ENCODE data around the gene SKI.
"Not testable (repeated sequence)": the region's sequence is repeated elsewhere in the genome, so short reads cannot be mapped to it uniquely, and the experiment has no call there.

The SKI gene

GRCh38 chr1:2259668-2260402, 31.7 kb downstream of the SKI start:
- Histone ChIP-seq H3K27me3 (ENCODE audit: insufficient read depth, low read length) (peaks cover 3% of the 10 kb centered on the region; the same call in 1 of the 2 replicates), H3K9ac (ENCODE audit: low read length) (no peak overlapping the region), H3K9me3 (ENCODE audit: low read length) (no peaks in the 10 kb centered on the region), H3F3A (ENCODE audit: insufficient read depth, low read length) (0 out of 2 replicates have a peak, but pooled peaks cover 4% of the 10 kb centered on the region), H3K79me2 (ENCODE audit: insufficient read depth, low read length) (no peaks in the 10 kb centered on the region), H2AFZ (ENCODE audit: low read length) (no peak overlapping the region), H3K4me2 (ENCODE audit: low read length) (no peak overlapping the region), H3K9me2 (ENCODE audit: low read depth, low read length) (no peaks in the 10 kb centered on the region), H3K4me1 (ENCODE audit: insufficient read depth, low read length, severe bottlenecking) (no peaks in the 10 kb centered on the region), H3K36me3 (ENCODE audit: insufficient read depth, low read length) (no peaks in the 10 kb centered on the region), H3K27ac (ENCODE audit: low read depth, low read length, poor library complexity, severe bottlenecking) (no peak overlapping the region), H3K4me3 (ENCODE audit: low read depth, low read length, poor library complexity, severe bottlenecking) (no peak overlapping the region), H4K20me1 (ENCODE audit: insufficient read depth, low read length) (no peaks in the 10 kb centered on the region)
- TF ChIP-seq CTCF (IDR thresholded peaks at IDR 0.05; ENCODE audit: low read length) (no peak), EZH2 (IDR thresholded peaks at IDR 0.05; ENCODE audit: borderline replicate concordance, low read length) (no peak)

- not testable (repeated sequence) for H3K27me3 ChIP-seq (ENCODE audit: insufficient read depth, low read length); H3K9me3 ChIP-seq (ENCODE audit: low read length); H3K36me3 ChIP-seq (ENCODE audit: insufficient read depth, low read length); H4K20me1 ChIP-seq (ENCODE audit: insufficient read depth, low read length); H3F3A ChIP-seq (ENCODE audit: insufficient read depth, low read length); H3K79me2 ChIP-seq (ENCODE audit: insufficient read depth, low read length); H3K4me3 ChIP-seq (ENCODE audit: low read depth, low read length, poor library complexity, severe bottlenecking); H3K4me2 ChIP-seq (ENCODE audit: low read length); H3K4me1 ChIP-seq (ENCODE audit: insufficient read depth, low read length, severe bottlenecking); H3K9me2 ChIP-seq (ENCODE audit: low read depth, low read length); H2AFZ ChIP-seq (ENCODE audit: low read length); H3K9ac ChIP-seq (ENCODE audit: low read length); H3K27ac ChIP-seq (ENCODE audit: low read depth, low read length, poor library complexity, severe bottlenecking)
Measured at GRCh38 chr1:2260470-2260869, 32.4 kb downstream of the SKI start.

GRCh38 chr1:2260917-2261316, 32.8 kb downstream of the SKI start:
- Histone ChIP-seq H4K20me1 (ENCODE audit: insufficient read depth, low read length) (no peaks in the 10 kb centered on the region), H3K27me3 (ENCODE audit: insufficient read depth, low read length) (peaks cover 3% of the 10 kb centered on the region; the same call in 1 of the 2 replicates), H3K4me2 (ENCODE audit: low read length) (no peak overlapping the region), H2AFZ (ENCODE audit: low read length) (no peak overlapping the region), H3K9ac (ENCODE audit: low read length) (no peak overlapping the region), H3K27ac (ENCODE audit: low read depth, low read length, poor library complexity, severe bottlenecking) (no peak overlapping the region), H3K4me1 (ENCODE audit: insufficient read depth, low read length, severe bottlenecking) (no peaks in the 10 kb centered on the region), H3K4me3 (ENCODE audit: low read depth, low read length, poor library complexity, severe bottlenecking) (no peak overlapping the region), H3K9me2 (ENCODE audit: low read depth, low read length) (no peaks in the 10 kb centered on the region), H3K36me3 (ENCODE audit: insufficient read depth, low read length) (no peaks in the 10 kb centered on the region), H3K79me2 (ENCODE audit: insufficient read depth, low read length) (no peaks in the 10 kb centered on the region), H3F3A (ENCODE audit: insufficient read depth, low read length) (no peaks in the 10 kb centered on the region), H3K9me3 (ENCODE audit: low read length) (no peaks in the 10 kb centered on the region)
- no peak for TF ChIP-seq CTCF (IDR thresholded peaks at IDR 0.05; ENCODE audit: low read length)
- no peak for TF ChIP-seq EZH2 (IDR thresholded peaks at IDR 0.05; ENCODE audit: borderline replicate concordance, low read length)

- H3K9ac ChIP-seq (ENCODE audit: low read length); H2AFZ ChIP-seq (ENCODE audit: low read length); H3K36me3 ChIP-seq (ENCODE audit: insufficient read depth, low read length); H3K27ac ChIP-seq (ENCODE audit: low read depth, low read length, poor library complexity, severe bottlenecking); H3K79me2 ChIP-seq (ENCODE audit: insufficient read depth, low read length); H3K27me3 ChIP-seq (ENCODE audit: insufficient read depth, low read length); H3K4me2 ChIP-seq (ENCODE audit: low read length); H3K9me3 ChIP-seq (ENCODE audit: low read length); H3K4me1 ChIP-seq (ENCODE audit: insufficient read depth, low read length, severe bottlenecking); H3F3A ChIP-seq (ENCODE audit: insufficient read depth, low read length); H4K20me1 ChIP-seq (ENCODE audit: insufficient read depth, low read length); H3K9me2 ChIP-seq (ENCODE audit: low read depth, low read length); H3K4me3 ChIP-seq (ENCODE audit: low read depth, low read length, poor library complexity, severe bottlenecking): not testable (repeated sequence)
Measured at GRCh38 chr1:2261476-2262395, 33.6 kb downstream of the SKI start.

Data from OCI-LY1 (cell line).